D721Med (cell line): ENCODE measurements around the gene VAMP4.
A peak's percentile ranks its signal among the peaks of the same experiment; 100 is the strongest.
"Not testable (repeated sequence)": the region's sequence is repeated elsewhere in the genome, so short reads cannot be mapped to it uniquely, and the experiment has no call there.

Experiments
- DNase-seq: peaks from one replicate; pipeline ENCODE4 v3.0.0; 2011; ENCODE audit warnings: low spot score; ENCODE audit not compliant: insufficient read length
- FAIRE-seq: peaks from 2 replicates; lab custom pipeline; 2011; peaks lifted over from hg19 to GRCh38; lab: Jason Lieb, UNC
- TF ChIP-seq, protein P1 (sequence below): IDR thresholded peaks from 2 replicates; pipeline ENCODE4 v1.5.1; 2012; ENCODE audit warnings: mild to moderate bottlenecking, control low read depth; ENCODE audit not compliant: insufficient read depth; ENCODE audit errors: missing control alignments

VAMP4 gene

DNA sequence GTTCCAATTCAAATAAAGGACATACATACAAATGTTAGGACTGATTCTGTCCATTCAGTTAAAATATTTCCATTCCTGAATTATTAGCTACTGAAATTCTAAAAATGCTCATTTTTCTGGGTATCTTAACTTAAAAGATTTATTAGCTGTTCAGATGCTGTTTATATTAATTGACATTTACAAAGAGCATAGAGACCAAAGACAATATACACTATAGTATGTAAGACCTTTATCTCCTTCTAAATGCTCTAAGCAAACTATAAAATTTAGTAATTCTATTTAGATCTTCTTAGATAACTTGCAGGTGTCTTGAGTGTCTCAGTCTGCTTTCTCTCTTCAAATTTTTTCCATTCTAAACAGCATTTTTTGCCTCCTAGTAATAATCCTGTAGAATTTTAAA, 39.3 kb downstream of the VAMP4 start:
- DNase-seq: no peak
- peak; percentile 58 for FAIRE-seq
- TF ChIP-seq, protein P1, sequence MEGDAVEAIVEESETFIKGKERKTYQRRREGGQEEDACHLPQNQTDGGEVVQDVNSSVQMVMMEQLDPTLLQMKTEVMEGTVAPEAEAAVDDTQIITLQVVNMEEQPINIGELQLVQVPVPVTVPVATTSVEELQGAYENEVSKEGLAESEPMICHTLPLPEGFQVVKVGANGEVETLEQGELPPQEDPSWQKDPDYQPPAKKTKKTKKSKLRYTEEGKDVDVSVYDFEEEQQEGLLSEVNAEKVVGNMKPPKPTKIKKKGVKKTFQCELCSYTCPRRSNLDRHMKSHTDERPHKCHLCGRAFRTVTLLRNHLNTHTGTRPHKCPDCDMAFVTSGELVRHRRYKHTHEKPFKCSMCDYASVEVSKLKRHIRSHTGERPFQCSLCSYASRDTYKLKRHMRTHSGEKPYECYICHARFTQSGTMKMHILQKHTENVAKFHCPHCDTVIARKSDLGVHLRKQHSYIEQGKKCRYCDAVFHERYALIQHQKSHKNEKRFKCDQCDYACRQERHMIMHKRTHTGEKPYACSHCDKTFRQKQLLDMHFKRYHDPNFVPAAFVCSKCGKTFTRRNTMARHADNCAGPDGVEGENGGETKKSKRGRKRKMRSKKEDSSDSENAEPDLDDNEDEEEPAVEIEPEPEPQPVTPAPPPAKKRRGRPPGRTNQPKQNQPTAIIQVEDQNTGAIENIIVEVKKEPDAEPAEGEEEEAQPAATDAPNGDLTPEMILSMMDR: no peak

DNA sequence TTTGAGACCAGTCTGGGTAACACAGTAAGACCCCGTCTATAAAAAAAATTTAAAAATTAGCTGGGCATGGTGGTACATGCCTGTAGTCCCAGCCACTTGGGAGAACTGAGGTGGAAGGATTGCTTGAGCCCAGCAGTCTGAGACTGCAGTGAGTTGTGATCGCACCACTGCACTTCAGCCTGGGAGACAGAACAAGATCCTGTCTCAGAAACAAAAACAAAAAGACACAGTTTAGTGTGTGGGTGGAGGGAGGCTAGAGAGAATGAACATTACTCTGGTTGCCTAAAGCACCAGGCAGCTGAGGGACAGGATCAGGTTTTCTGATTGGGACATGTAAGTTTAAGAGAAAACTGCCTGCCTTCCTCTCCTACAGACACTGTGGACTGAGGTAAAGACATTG, 42.3 kb downstream of the VAMP4 start:
- DNase-seq (no peak), FAIRE-seq (no peak)
- TF ChIP-seq, protein P1: no peak

DNA sequence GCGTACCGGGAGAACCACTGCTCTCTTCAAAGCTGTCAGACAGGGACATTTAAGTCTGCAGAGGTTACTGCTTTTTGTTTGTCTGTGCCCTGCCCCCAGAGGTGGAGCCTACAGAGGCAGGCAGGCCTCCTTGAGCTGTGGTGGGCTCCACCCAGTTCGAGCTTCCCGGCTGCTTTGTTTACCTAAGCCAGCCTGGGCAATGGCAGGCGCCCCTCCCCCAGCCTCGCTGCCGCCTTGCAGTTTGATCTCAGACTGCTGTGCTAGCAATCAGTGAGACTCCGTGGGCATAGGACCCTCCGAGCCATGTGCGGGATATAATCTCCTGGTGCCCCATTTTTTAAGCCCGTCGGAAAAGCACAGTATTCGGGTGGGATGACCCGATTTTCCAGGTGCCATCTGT, 46.1 kb downstream of the VAMP4 start:
- FAIRE-seq, DNase-seq: not testable (repeated sequence)

DNA sequence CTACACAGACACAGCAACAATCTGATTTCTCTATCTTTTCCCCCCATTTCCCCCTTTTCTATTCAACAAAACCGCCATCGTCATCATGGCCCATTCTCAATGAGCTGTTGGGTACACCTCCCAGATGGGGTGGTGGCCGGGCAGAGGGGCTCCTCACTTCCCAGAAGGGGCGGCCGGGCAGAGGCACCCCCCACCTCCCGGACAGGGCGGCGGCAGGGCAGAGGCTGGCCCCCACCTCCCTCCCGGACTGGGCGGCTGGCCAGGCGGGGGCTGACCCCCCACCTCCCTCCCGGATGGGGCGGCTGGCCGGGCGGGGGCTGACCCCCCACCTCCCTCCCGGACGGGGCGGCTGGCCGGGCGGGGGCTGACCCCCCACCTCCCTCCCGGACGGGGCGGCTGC, 48.3 kb downstream of the VAMP4 start:
- FAIRE-seq, DNase-seq: not testable (repeated sequence)

DNA sequence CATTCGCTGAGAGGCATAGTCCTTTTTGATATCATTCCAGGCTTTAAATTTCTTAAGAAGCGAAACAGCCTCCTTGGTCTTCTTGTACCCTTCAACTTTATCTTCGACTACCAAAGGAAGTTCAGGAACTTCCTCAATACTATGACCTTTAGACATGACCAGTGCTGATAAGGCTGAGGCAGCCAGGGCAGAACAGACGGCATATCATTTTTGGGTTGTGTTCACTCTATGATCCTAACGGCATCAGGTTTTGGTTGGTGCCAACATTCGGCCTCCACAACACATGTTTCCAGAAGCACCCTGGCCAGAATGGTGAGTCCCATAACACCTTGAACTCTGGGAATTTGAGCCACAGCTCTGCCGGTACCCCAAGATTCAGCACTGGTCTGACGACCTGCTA, 58.0 kb downstream of the VAMP4 start:
- FAIRE-seq (no peak), DNase-seq (no peak)
- TF ChIP-seq, protein P1: no peak

DNA sequence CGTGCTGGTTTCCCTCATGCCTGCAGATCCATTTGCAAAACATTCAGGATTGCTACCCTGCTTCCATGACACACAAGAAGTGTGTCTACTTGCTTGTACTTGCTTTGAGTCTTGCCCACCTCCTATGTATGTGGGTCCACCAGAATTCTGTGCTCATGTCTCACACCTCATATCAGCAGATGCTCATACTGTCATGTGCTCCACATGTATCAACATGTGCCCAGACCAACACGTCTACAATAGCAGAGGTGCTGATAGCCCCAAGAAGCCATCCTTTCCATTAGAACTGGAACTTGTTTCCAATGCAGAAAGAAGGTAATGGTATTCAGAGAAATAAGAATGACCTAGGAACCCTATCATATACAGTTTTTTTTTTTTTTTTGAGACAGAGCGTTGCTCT, 61.5 kb downstream of the VAMP4 start:
- FAIRE-seq: no peak

DNA sequence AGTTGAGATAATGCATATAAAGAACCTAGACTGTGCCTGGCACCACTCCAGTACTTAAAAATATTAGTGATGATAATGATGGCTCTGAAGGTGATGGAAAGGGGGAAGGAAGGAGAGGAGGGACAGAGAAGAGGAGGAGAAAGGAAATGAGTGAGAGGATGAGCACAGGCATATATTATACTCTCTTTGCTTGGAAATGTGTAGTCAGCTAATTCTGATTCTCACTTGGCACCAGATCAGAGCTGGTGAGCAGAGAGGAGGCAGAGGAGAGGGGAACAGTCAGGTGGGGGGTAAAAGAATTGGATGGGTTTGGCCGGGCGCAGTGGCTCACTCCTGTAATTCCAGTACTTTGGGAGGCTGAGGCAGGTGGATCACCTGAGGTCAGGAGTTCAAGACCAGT, 65.0 kb downstream of the VAMP4 start:
- DNase-seq: no peak
- TF ChIP-seq, protein P1: no peak

More for the DNA sequence above, 61.5 kb downstream of the VAMP4 start:
- no peak for DNase-seq
- TF ChIP-seq, protein P1: no peak

DNA sequence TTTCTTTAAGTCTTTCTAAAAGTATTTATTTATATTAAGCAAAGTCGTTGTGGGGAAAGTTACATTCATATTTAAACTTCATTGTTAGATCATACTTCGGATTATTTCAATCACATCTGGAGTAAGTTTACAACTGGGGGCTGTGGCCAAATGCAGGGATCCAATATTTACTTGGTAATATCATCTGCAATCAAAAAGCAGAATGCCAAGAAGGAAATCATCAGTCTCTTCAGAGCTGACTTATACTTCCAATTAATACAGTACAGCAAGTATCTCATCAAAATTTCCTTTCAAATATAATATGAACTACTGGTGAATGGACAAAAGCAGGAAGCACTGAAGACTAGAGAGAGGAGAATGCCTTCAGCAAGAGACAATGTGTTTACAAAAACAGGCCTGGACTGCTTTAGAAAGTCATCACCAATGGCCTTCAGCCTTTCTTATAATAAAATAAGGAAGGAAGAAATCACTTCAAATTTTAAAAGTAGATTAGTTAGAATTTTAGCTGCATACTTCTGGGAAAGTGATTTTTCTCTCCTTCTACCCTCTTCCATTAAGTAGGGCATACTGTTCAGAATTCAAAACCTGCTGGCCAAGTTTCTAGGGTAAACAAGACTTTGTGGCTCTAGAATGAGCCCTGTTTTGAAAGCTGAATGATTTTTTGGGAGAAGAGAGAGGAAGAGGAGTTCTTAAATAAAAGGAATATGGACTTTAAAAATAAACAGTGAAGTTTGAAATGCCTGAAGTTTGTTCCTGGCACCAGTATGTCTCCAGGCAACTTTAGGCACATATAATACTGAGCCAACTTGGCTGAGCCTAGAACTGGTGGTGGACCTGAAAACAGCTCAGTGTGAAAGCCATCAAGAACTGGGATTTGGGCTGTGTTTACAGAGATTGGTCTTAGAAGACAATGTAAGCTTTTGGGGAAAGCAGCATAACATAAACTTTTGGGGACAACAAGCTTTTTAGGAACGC, 67.1 kb downstream of the VAMP4 start:
- no peak for DNase-seq
- TF ChIP-seq, protein P1: no peak
- no peak for FAIRE-seq

More for the DNA sequence above, 65.0 kb downstream of the VAMP4 start:
- no peak for FAIRE-seq
